A549 (cell line): Measurements from ENCODE around the gene MYH14.

Source experiments
- CBX8 ChIP-seq: fragments of 200-600 bp; sonication (generic); IDR thresholded peaks from 2 replicates; pipeline ENCODE4 v1.6.1; 2016
- CEBPB ChIP-seq, 2 experiments: fragments of >200 bp in 1 of 2; sonication (Bioruptor Twin) in 1 of 2; formaldehyde crosslinking in 1 of 2; IDR thresholded peaks; 2 replicates each; pipeline ENCODE4 v1.6.1; 2012 to 2016
- HOXB13 ChIP-seq: fragments of 250-450 bp; sonication (Bioruptor Pico); IDR thresholded peaks from 2 replicates; pipeline ENCODE4 v1.5.0; 2020; ENCODE audit warnings: low read depth, mild to moderate bottlenecking, moderate library complexity
- JUN ChIP-seq, 2 experiments: fragments of >200 bp; sonication (Bioruptor Twin); formaldehyde crosslinking; IDR thresholded peaks; 2 replicates in 1 of 2; 3 replicates in 1 of 2; pipeline ENCODE4 v1.6.1; 2016 to 2017
- MAZ ChIP-seq: fragments of 150-350 bp; IDR thresholded peaks from 2 replicates; pipeline ENCODE4 v1.6.1; 2014; ENCODE audit warnings: antibody characterized with exemption, low read depth, low read length, borderline replicate concordance
- POLR2A ChIP-seq: IDR thresholded peaks from 2 replicates; pipeline ENCODE4 v1.6.1; 2012; ENCODE audit warnings: mild to moderate bottlenecking, low read length
- RAD21 ChIP-seq, 2 experiments: fragments of >200 bp in 1 of 2; sonication (Bioruptor Twin) in 1 of 2; formaldehyde crosslinking in 1 of 2; IDR thresholded peaks in 1 of 2; conservative IDR thresholded peaks in 1 of 2; 2 replicates in 1 of 2; 3 replicates in 1 of 2; pipeline ENCODE4 v1.6.1; 2012 to 2018; ENCODE audit warnings: inconsistent platforms in 1 of 2
- RFX5 ChIP-seq: fragments of 450-650 bp; IDR thresholded peaks from 2 replicates; pipeline ENCODE4 v1.7.1; 2014; ENCODE audit warnings: antibody characterized with exemption, mild to moderate bottlenecking, moderate library complexity
- TF ChIP-seq, protein P1 (sequence below): fragments of >200 bp; sonication (Bioruptor Twin); formaldehyde crosslinking; IDR thresholded peaks from 3 replicates; pipeline ENCODE4 v1.5.1; 2016
- TF ChIP-seq, protein P2 (sequence below): IDR thresholded peaks from 2 replicates; pipeline ENCODE4 v1.6.1; 2012
- TF ChIP-seq, protein P3 (sequence below): fragments of 450-650 bp; IDR thresholded peaks from 2 replicates; pipeline ENCODE4 v1.6.1; 2014; ENCODE audit warnings: antibody characterized with exemption
- TF ChIP-seq, protein P4 (sequence below): fragments of 150-350 bp; IDR thresholded peaks from 2 replicates; pipeline ENCODE4 v1.6.1; 2014; ENCODE audit warnings: low read depth, mild to moderate bottlenecking, low read length

DNA sequence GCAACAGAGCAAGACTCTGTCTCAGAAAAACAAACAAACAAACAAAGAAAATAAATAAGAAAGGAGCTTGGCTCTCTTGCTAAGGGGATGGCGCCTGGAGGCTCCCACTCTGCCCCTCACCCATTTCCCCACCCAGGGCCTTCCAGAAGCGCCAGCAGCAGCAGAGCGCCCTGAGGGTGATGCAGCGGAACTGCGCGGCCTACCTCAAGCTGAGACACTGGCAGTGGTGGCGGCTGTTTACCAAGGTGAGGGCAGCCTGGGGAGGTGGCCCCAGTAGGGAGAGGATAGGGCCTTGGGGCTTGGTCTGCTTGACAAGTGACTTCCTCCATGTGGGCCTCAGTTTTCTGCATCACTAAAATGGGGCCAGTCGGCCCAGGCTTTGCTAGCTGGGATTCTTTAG, 59.8 kb downstream of the MYH14 start:
- TF ChIP-seq MAZ (no peak), POLR2A (no peak), HOXB13 (CRISPR knock-in tag) (no peak), CEBPB (IDR thresholded peaks at IDR 0.05) (no peak), RAD21 (conservative IDR thresholded peaks at IDR 0.05 in 1 of 2, IDR thresholded peaks at IDR 0.05 in 1 of 2) (no peak), JUN (IDR thresholded peaks at IDR 0.05) (no peak), RFX5 (no peak), CBX8 (no peak)
- TF ChIP-seq, protein P1, sequence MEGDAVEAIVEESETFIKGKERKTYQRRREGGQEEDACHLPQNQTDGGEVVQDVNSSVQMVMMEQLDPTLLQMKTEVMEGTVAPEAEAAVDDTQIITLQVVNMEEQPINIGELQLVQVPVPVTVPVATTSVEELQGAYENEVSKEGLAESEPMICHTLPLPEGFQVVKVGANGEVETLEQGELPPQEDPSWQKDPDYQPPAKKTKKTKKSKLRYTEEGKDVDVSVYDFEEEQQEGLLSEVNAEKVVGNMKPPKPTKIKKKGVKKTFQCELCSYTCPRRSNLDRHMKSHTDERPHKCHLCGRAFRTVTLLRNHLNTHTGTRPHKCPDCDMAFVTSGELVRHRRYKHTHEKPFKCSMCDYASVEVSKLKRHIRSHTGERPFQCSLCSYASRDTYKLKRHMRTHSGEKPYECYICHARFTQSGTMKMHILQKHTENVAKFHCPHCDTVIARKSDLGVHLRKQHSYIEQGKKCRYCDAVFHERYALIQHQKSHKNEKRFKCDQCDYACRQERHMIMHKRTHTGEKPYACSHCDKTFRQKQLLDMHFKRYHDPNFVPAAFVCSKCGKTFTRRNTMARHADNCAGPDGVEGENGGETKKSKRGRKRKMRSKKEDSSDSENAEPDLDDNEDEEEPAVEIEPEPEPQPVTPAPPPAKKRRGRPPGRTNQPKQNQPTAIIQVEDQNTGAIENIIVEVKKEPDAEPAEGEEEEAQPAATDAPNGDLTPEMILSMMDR = no peak
- TF ChIP-seq, protein P2, sequence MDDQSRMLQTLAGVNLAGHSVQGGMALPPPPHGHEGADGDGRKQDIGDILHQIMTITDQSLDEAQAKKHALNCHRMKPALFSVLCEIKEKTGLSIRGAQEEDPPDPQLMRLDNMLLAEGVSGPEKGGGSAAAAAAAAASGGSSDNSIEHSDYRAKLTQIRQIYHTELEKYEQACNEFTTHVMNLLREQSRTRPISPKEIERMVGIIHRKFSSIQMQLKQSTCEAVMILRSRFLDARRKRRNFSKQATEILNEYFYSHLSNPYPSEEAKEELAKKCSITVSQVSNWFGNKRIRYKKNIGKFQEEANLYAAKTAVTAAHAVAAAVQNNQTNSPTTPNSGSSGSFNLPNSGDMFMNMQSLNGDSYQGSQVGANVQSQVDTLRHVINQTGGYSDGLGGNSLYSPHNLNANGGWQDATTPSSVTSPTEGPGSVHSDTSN = no peak
- TF ChIP-seq, protein P3, sequence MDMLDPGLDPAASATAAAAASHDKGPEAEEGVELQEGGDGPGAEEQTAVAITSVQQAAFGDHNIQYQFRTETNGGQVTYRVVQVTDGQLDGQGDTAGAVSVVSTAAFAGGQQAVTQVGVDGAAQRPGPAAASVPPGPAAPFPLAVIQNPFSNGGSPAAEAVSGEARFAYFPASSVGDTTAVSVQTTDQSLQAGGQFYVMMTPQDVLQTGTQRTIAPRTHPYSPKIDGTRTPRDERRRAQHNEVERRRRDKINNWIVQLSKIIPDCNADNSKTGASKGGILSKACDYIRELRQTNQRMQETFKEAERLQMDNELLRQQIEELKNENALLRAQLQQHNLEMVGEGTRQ = no peak
- TF ChIP-seq, protein P4, sequence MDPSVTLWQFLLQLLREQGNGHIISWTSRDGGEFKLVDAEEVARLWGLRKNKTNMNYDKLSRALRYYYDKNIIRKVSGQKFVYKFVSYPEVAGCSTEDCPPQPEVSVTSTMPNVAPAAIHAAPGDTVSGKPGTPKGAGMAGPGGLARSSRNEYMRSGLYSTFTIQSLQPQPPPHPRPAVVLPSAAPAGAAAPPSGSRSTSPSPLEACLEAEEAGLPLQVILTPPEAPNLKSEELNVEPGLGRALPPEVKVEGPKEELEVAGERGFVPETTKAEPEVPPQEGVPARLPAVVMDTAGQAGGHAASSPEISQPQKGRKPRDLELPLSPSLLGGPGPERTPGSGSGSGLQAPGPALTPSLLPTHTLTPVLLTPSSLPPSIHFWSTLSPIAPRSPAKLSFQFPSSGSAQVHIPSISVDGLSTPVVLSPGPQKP = no peak
